OCI-LY1 (cell line): ENCODE results near the gene RNF141.

Source experiments
- H2AFZ ChIP-seq: fragments of 200-600 bp; sonication (generic), shearing (Covaris generic); 2 replicates; pipeline ENCODE4 v1.6.0; 2014; ENCODE audit warnings: antibody characterized with exemption, mild to moderate bottlenecking, low read length
- H3F3A ChIP-seq: fragments of 200-600 bp; sonication (generic), shearing (Covaris generic); 2 replicates; pipeline ENCODE4 v1.6.0; 2014; ENCODE audit warnings: mild to moderate bottlenecking, antibody characterized with exemption, low read length, moderate library complexity; ENCODE audit not compliant: insufficient read depth
- H3K27ac ChIP-seq: fragments of 200-600 bp; sonication (generic); 2 replicates; pipeline ENCODE4 v1.5.1; 2014; ENCODE audit warnings: low read length, mixed run types, mild to moderate bottlenecking, low read depth; ENCODE audit not compliant: poor library complexity, severe bottlenecking
- H3K27me3 ChIP-seq: fragments of 200-600 bp; sonication (generic); 2 replicates; pipeline ENCODE4 v1.6.0; 2014; ENCODE audit warnings: antibody characterized with exemption, mild to moderate bottlenecking, low read length, moderate library complexity; ENCODE audit not compliant: insufficient read depth
- H3K36me3 ChIP-seq: fragments of 200-600 bp; sonication (generic); 2 replicates; pipeline ENCODE4 v1.6.1; 2014; ENCODE audit warnings: mild to moderate bottlenecking, antibody characterized with exemption, low read length, moderate library complexity, mixed read lengths; ENCODE audit not compliant: insufficient read depth
- H3K4me1 ChIP-seq: fragments of 200-600 bp; sonication (generic); 2 replicates; pipeline ENCODE4 v1.5.1; 2014; ENCODE audit warnings: mild to moderate bottlenecking, low read length, moderate library complexity; ENCODE audit not compliant: insufficient read depth, severe bottlenecking
- H3K4me2 ChIP-seq: fragments of 200-600 bp; sonication (generic), shearing (Covaris generic); 2 replicates; pipeline ENCODE4 v1.6.1; 2014; ENCODE audit warnings: low read length
- H3K4me3 ChIP-seq: fragments of 200-600 bp; sonication (generic); 2 replicates; pipeline ENCODE4 v1.5.1; 2014; ENCODE audit warnings: low read length, low read depth, mild to moderate bottlenecking, mixed read lengths; ENCODE audit not compliant: poor library complexity, severe bottlenecking
- H3K79me2 ChIP-seq: fragments of 200-600 bp; shearing (Covaris generic); 2 replicates; pipeline ENCODE4 v1.6.1; 2016; ENCODE audit warnings: mixed run types, low read length, mixed read lengths; ENCODE audit not compliant: insufficient read depth
- H3K9ac ChIP-seq: fragments of 200-600 bp; sonication (generic), shearing (Covaris generic); 2 replicates; pipeline ENCODE4 v1.6.1; 2014; ENCODE audit warnings: mild to moderate bottlenecking, low read length, mixed read lengths
- H3K9me2 ChIP-seq: fragments of 200-600 bp; sonication (generic), shearing (Covaris generic); 2 replicates; pipeline ENCODE4 v1.6.1; 2014; ENCODE audit warnings: low read depth, mild to moderate bottlenecking, low read length, mixed read lengths
- H3K9me3 ChIP-seq: fragments of 200-600 bp; shearing (Covaris generic); 2 replicates; pipeline ENCODE4 v1.6.1; 2014; ENCODE audit warnings: low read length, mixed read lengths
- H4K20me1 ChIP-seq: fragments of 200-600 bp; sonication (generic), shearing (Covaris generic); 2 replicates; pipeline ENCODE4 v1.6.0; 2016; ENCODE audit warnings: mild to moderate bottlenecking, low read length; ENCODE audit not compliant: insufficient read depth
- EZH2 ChIP-seq: fragments of 200-600 bp; sonication (generic), shearing (Covaris generic); IDR thresholded peaks from 2 replicates; pipeline ENCODE4 v1.8.0; 2017; ENCODE audit warnings: borderline replicate concordance, mixed run types, mild to moderate bottlenecking, antibody characterized with exemption, low read length, moderate library complexity, mixed read lengths
- TF ChIP-seq, protein P1 (sequence below): fragments of 200-600 bp; sonication (generic), shearing (Covaris generic); IDR thresholded peaks from 2 replicates; pipeline ENCODE4 v1.5.1; 2017; ENCODE audit warnings: mild to moderate bottlenecking, antibody characterized with exemption, low read length, moderate library complexity, mixed read lengths

The RNF141 gene

DNA sequence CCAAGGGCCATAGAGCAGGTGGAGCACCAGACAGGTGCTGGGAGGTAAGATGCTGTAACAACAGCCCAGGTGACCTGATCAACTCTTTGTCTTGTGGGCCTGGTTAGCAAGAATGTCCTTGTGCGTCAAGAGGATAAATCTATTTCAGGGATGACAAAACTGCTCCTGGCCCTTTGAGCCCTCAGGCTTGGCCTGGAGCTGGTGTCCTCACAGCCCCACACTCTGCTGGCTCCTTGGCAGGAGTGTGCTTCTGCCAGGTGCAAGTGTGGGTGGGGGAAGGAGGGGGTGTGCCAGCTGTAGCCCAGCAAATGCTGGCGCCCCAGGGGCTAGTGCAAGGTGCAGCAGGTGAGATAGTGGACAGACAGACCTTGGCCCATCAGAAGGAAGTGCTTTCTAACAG, 66.4 kb downstream of the RNF141 start:
- Histone ChIP-seq H3K4me2 (no peak overlapping the region), H3K27ac (no peak overlapping the region), H3K27me3 (no peaks in the 10 kb centered on the region), H3K9me2 (no peaks in the 10 kb centered on the region), H3K4me3 (no peak overlapping the region), H3K9ac (no peak overlapping the region), H3K9me3 (no peaks in the 10 kb centered on the region), H2AFZ (no peak overlapping the region), H3K4me1 (no peaks in the 10 kb centered on the region), H3K79me2 (no peaks in the 10 kb centered on the region), H3K36me3 (peaks cover 44% of the 10 kb centered on the region; the same call in 1 of the 2 replicates), H3F3A (no peaks in the 10 kb centered on the region), H4K20me1 (no peaks in the 10 kb centered on the region)
- TF ChIP-seq EZH2: no peak
- TF ChIP-seq, protein P1, sequence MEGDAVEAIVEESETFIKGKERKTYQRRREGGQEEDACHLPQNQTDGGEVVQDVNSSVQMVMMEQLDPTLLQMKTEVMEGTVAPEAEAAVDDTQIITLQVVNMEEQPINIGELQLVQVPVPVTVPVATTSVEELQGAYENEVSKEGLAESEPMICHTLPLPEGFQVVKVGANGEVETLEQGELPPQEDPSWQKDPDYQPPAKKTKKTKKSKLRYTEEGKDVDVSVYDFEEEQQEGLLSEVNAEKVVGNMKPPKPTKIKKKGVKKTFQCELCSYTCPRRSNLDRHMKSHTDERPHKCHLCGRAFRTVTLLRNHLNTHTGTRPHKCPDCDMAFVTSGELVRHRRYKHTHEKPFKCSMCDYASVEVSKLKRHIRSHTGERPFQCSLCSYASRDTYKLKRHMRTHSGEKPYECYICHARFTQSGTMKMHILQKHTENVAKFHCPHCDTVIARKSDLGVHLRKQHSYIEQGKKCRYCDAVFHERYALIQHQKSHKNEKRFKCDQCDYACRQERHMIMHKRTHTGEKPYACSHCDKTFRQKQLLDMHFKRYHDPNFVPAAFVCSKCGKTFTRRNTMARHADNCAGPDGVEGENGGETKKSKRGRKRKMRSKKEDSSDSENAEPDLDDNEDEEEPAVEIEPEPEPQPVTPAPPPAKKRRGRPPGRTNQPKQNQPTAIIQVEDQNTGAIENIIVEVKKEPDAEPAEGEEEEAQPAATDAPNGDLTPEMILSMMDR: no peak

DNA sequence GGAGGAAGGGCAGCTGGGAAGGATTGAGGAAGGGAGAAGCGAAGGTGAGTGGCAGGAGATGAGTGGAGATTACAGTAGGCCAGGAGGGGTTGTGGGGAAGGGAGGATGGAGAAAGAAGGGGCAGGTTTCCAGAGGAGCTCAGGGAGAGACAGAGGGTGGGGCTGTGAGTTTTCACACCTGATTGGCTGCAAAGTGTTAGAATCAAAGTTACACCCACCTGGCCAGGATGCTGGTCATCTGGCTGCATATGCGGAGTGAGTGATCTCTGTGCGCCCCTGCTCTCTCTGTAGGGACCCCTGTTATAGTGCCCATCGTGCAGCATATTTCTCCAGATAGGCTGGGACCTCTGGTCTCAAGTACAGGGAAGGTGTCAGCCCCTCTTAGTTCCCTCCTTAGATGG, 67.6 kb downstream of the RNF141 start:
- no peaks in the 10 kb centered on the region for H3K4me1 ChIP-seq
- H3K9ac ChIP-seq: no peak overlapping the region
- no peaks in the 10 kb centered on the region for H4K20me1 ChIP-seq
- no peak overlapping the region for H2AFZ ChIP-seq
- no peak overlapping the region for H3K4me2 ChIP-seq
- peaks cover 36% of the 10 kb centered on the region; the same call in 1 of the 2 replicates for H3K36me3 ChIP-seq
- H3F3A ChIP-seq: no peaks in the 10 kb centered on the region
- no peak overlapping the region for H3K27ac ChIP-seq
- H3K27me3 ChIP-seq: no peaks in the 10 kb centered on the region
- H3K4me3 ChIP-seq: no peak overlapping the region
- TF ChIP-seq EZH2: no peak
- TF ChIP-seq, protein P1: no peak
- no peaks in the 10 kb centered on the region for H3K79me2 ChIP-seq
- H3K9me3 ChIP-seq: no peaks in the 10 kb centered on the region
- no peaks in the 10 kb centered on the region for H3K9me2 ChIP-seq

DNA sequence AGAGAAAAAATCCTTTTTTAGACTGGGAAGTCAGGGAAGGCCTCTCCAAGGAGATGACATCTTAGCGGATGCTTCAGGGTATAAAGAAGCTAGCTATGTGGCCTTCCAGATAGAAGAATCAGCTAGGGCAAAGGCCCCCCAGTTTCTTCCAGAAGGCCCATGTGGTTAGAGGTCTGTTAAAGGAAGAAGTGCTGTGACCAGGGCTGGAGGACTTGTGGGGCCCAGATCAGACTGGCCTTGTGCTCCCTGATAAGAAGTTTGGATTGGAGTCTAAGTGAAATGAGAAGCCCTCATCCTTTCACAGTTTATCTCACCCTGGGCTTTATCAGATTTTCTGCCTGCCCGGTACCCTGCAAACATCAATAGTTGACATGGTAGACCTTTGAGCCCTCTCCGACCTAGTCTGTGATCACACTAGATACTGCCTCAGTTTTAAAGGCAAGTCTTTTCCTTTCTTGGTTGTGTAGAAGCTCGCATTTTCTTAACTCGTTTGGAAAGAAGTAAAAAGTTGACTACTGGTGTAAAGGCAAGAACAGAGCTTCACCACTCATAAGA, 78.2 kb downstream of the RNF141 start:
- peaks cover 28% of the 10 kb centered on the region for H3K4me1 ChIP-seq
- no peak overlapping the region for H2AFZ ChIP-seq
- H3K9me3 ChIP-seq: 0 out of 2 replicates have a peak, but pooled peaks cover 2% of the 10 kb centered on the region
- TF ChIP-seq EZH2: no peak
- TF ChIP-seq, protein P1: no peak
- no peak overlapping the region for H3K27ac ChIP-seq
- H3K9me2 ChIP-seq: no peaks in the 10 kb centered on the region
- H3K4me3 ChIP-seq: no peak overlapping the region
- H4K20me1 ChIP-seq: no peaks in the 10 kb centered on the region
- peaks cover 8% of the 10 kb centered on the region; the same call in 1 of the 2 replicates for H3K79me2 ChIP-seq
- H3K9ac ChIP-seq: no peak overlapping the region
- no peaks in the 10 kb centered on the region for H3K27me3 ChIP-seq
- H3F3A ChIP-seq: no peaks in the 10 kb centered on the region
- H3K36me3 ChIP-seq: peaks cover 63% of the 10 kb centered on the region
- H3K4me2 ChIP-seq: no peak overlapping the region
